ENCODE measurements around the gene LYRM7. TPM values are rescaled to one million over a fixed set of nuclear protein-coding genes. Genes with fewer than 3 reads are reported as not detected.

LYRM7 gene
- polyA plus RNA-seq, 3 donors: 9.3 to 16.7 (median 13.8) TPM

GRCh38 chr5:131212471-131213021 lies 41.8 kb downstream of the LYRM7 start:
- DNase-seq: no peak

- DNase-seq: no peak
Measured at GRCh38 chr5:131214609-131215227, 44.0 kb downstream of the LYRM7 start.

- no peak for DNase-seq
Measured at GRCh38 chr5:131217791-131218190, 47.0 kb downstream of the LYRM7 start.

- DNase-seq: no peak
Measured at GRCh38 chr5:131218392-131218791, 47.6 kb downstream of the LYRM7 start.

GRCh38 chr5:131220566-131220965 lies 49.8 kb downstream of the LYRM7 start:
- no peak for DNase-seq

GRCh38 chr5:131221008-131221703 lies 50.4 kb downstream of the LYRM7 start:
- no peak for DNase-seq

- no peak for DNase-seq
Measured at GRCh38 chr5:131221888-131222287, 51.1 kb downstream of the LYRM7 start.

- DNase-seq: no peak
Measured at GRCh38 chr5:131222731-131223130, 52.0 kb downstream of the LYRM7 start.

GRCh38 chr5:131223751-131224386 lies 53.1 kb downstream of the LYRM7 start:
- no peak for DNase-seq

GRCh38 chr5:131224387-131225201 lies 53.9 kb downstream of the LYRM7 start:
- no peak for DNase-seq

- no peak for DNase-seq
Measured at GRCh38 chr5:131225282-131225974, 54.7 kb downstream of the LYRM7 start.

GRCh38 chr5:131226899-131227298 lies 56.2 kb downstream of the LYRM7 start:
- no peak for DNase-seq

- no peak for DNase-seq
Measured at GRCh38 chr5:131228646-131229045, 57.9 kb downstream of the LYRM7 start.

GRCh38 chr5:131229623-131230022 lies 58.9 kb downstream of the LYRM7 start:
- no peak for DNase-seq

GRCh38 chr5:131230406-131230805 lies 59.7 kb downstream of the LYRM7 start:
- no peak for DNase-seq

GRCh38 chr5:131239686-131240085 lies 68.9 kb downstream of the LYRM7 start:
- no peak for DNase-seq

GRCh38 chr5:131242728-131243255 lies 72.0 kb downstream of the LYRM7 start:
- DNase-seq: no peak

- DNase-seq: no peak
Measured at GRCh38 chr5:131245312-131245711, 74.6 kb downstream of the LYRM7 start.

- no peak for DNase-seq
Measured at GRCh38 chr5:131245948-131246347, 75.2 kb downstream of the LYRM7 start.

GRCh38 chr5:131246504-131246903 lies 75.8 kb downstream of the LYRM7 start:
- no peak for DNase-seq

Data from renal pelvis (tissue), 4 donors.